GM19467 (cell line): Measurements from ENCODE around the gene OR10P1.

Experiments
- ATAC-seq: cut with Tn5 transposase; IDR thresholded peaks from one replicate; pipeline ENCODE4 v1.9.1; 2021; ENCODE audit warnings: mild to moderate bottlenecking, moderate library complexity; ENCODE audit not compliant: unreplicated experiment

The OR10P1 gene

GRCh38 chr12:55651299-55651683, 14.6 kb downstream of the OR10P1 start:
- no peak for ATAC-seq

GRCh38 chr12:55652352-55652751, 15.7 kb downstream of the OR10P1 start:
- no peak for ATAC-seq

GRCh38 chr12:55653031-55653430, 16.3 kb downstream of the OR10P1 start:
- no peak for ATAC-seq

- ATAC-seq: no peak
Measured at GRCh38 chr12:55654511-55655214, 18.0 kb downstream of the OR10P1 start.

GRCh38 chr12:55657212-55657611, 20.5 kb downstream of the OR10P1 start:
- no peak for ATAC-seq

- ATAC-seq: no peak
Measured at GRCh38 chr12:55658212-55658611, 21.5 kb downstream of the OR10P1 start.

GRCh38 chr12:55658635-55659391, 22.1 kb downstream of the OR10P1 start:
- ATAC-seq: no peak

GRCh38 chr12:55659486-55660385, 23.0 kb downstream of the OR10P1 start:
- no peak for ATAC-seq

GRCh38 chr12:55663391-55663790, 26.7 kb downstream of the OR10P1 start:
- no peak for ATAC-seq

- ATAC-seq: no peak
Measured at GRCh38 chr12:55664826-55665225, 28.1 kb downstream of the OR10P1 start.

- ATAC-seq: no peak
Measured at GRCh38 chr12:55666508-55666907, 29.8 kb downstream of the OR10P1 start.

- no peak for ATAC-seq
Measured at GRCh38 chr12:55670276-55670675, 33.6 kb downstream of the OR10P1 start.

GRCh38 chr12:55671746-55672145, 35.1 kb downstream of the OR10P1 start:
- ATAC-seq: no peak

- ATAC-seq: peak; percentile 98
Measured at GRCh38 chr12:55673638-55674037, 36.9 kb downstream of the OR10P1 start.

- no peak for ATAC-seq
Measured at GRCh38 chr12:55675666-55676065, 39.0 kb downstream of the OR10P1 start.

- no peak for ATAC-seq
Measured at GRCh38 chr12:55676707-55677106, 40.0 kb downstream of the OR10P1 start.

GRCh38 chr12:55679691-55680090, 43.0 kb downstream of the OR10P1 start:
- no peak for ATAC-seq

GRCh38 chr12:55681142-55682077, 44.7 kb downstream of the OR10P1 start:
- ATAC-seq: no peak

GRCh38 chr12:55682087-55682796, 45.5 kb downstream of the OR10P1 start:
- no peak for ATAC-seq

GRCh38 chr12:55683676-55684075, 47.0 kb downstream of the OR10P1 start:
- ATAC-seq: no peak
